OCI-LY3 (cell line): ENCODE measurements around the gene BCOR.

Experiments used
- H2AFZ ChIP-seq: fragments of 200-600, 300-600 bp; shearing (Covaris generic); 2 replicates; pipeline ENCODE4 v1.6.0; 2014; ENCODE audit warnings: antibody characterized with exemption, low read depth, low read length
- H3K27ac ChIP-seq: fragments of 200-600, 300-600 bp; sonication (generic); 2 replicates; pipeline ENCODE4 v1.5.1; 2014; ENCODE audit warnings: mild to moderate bottlenecking, low read length, moderate library complexity, mixed read lengths
- H3K27me3 ChIP-seq: fragments of 200-600, 300-600 bp; sonication (generic); 2 replicates; pipeline ENCODE4 v1.6.1; 2014; ENCODE audit warnings: low read depth, low read length, mixed read lengths
- H3K36me3 ChIP-seq: fragments of 200-600, 300-600 bp; sonication (generic); replicated peaks from 2 replicates; pipeline ENCODE3; 2014; ENCODE audit warnings: low read depth, low read length, mixed read lengths
- H3K4me1 ChIP-seq: fragments of 300-600, 200-600 bp; sonication (generic); 2 replicates; pipeline ENCODE4 v1.6.1; 2014; ENCODE audit warnings: low read length, mixed read lengths
- H3K4me2 ChIP-seq: fragments of 200-600, 300-600 bp; sonication (generic); 2 replicates; pipeline ENCODE4 v1.6.1; 2014; ENCODE audit warnings: low read length, mixed read lengths
- H3K4me3 ChIP-seq: fragments of 300-600, 200-600 bp; sonication (generic); 2 replicates; pipeline ENCODE4 v1.5.1; 2014; ENCODE audit warnings: antibody characterized with exemption, mild to moderate bottlenecking, low read length, moderate library complexity
- H3K79me2 ChIP-seq: fragments of 300-600, 200-600 bp; shearing (Covaris generic); 2 replicates; pipeline ENCODE4 v1.6.1; 2014; ENCODE audit warnings: mild to moderate bottlenecking, low read length, mixed read lengths
- H3K9ac ChIP-seq: fragments of 300-600, 200-600 bp; shearing (Covaris generic); 2 replicates; pipeline ENCODE4 v1.6.0; 2014; ENCODE audit warnings: mild to moderate bottlenecking, low read length, moderate library complexity
- H3K9me3 ChIP-seq: fragments of 200-600, 300-600 bp; shearing (Covaris generic); 2 replicates; pipeline ENCODE4 v1.6.1; 2014; ENCODE audit warnings: low read length, mixed read lengths; ENCODE audit not compliant: insufficient read depth
- H4K20me1 ChIP-seq: fragments of 200-600, 300-600 bp; sonication (generic); 2 replicates; pipeline ENCODE4 v1.6.1; 2016; ENCODE audit warnings: low read length, mixed read lengths; ENCODE audit not compliant: insufficient read depth
- EZH2phosphoT487 ChIP-seq: fragments of 200-600 bp; shearing (Covaris generic); IDR thresholded peaks from 2 replicates; pipeline ENCODE4 v1.6.1; 2018; ENCODE audit warnings: antibody characterized with exemption, mixed run types, low read depth
- TF ChIP-seq, protein P1 (sequence below): fragments of 200-600, 300-600 bp; sonication (generic); IDR thresholded peaks from 2 replicates; pipeline ENCODE4 v1.5.1; 2014; ENCODE audit warnings: antibody characterized with exemption, low read length, low read depth

Gene BCOR

DNA sequence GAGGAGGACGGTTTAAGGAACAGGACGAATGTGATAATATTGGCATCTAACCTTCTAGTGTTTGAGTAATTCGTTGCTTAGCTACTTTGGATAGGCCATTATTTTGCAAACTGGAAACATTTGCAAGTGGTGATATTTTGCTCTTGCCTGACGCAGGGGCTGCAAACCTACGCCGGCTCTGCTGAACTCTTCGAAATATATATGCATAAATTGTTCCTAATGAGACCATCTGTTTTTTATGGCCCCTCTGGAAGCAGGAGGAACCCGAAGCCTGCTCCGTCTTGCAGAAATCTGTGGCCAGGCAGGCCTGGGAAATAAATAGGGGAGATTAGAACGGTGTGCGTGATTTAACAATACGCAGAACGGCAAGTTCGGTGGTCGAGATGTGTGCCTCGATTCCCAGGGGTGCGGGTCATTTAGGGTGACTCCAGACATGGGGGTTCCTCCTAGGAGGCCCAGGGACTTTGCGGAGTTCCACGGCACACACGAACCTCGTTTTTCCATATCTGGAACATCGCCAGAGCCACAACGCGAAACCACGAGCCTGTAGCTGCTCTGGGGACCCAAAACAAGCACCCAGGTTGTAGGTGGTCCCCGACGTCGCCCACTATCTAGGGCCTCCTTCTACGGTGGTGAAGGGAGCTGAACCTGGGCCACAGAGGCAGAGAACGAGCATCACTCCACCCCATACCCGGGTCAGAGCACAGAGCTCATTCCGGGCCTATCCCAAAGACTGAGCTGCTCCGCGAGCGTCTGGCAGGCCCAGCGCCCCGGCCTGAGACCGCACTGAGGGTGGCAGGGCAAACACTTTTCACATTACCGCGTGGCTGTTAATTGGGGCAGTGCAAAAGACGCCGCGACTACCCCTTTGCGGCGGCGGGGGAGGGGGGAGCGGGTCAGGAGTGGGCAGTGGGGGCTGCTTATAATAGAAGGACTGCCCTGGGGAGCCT, 89.7 kb downstream of the BCOR start:
- H3K27me3 ChIP-seq = 0 out of 2 replicates have a peak, but pooled peaks cover 3% of the 10 kb centered on the region

DNA sequence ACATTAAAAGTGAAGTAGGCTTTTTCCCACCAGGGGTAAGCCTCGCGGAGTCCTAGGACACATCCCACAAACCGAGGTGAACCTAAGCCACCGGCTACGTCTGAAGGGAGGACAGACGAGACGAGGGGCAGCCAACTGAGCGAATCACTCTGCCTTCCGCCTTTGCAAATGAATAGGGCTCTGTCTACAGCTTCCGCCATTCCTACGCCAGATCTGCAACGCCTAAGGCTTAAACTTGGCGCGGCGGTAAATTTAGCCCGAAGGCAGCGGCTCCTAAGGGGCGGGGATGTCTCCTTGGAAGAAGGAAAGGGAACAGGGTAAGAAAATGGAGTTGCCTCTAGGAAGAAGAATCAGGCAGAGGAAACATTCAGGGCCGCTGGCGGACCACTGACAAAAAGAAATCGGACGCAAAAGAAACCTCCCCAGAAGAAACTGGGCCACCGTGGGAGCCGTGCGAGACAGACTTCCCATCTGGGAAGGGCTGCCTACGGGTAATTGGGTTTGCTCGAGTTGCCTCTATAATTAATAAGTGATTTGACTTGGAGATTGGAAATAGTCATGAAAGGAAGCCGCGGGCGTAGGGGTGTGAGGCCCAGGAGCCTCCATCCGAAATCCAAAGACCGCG, 90.5 kb downstream of the BCOR start:
- H3K4me3 ChIP-seq = no peak overlapping the region
- no peak overlapping the region for H3K4me2 ChIP-seq
- no peaks in the 10 kb centered on the region for H3K4me1 ChIP-seq
- no peaks in the 10 kb centered on the region for H3K9me3 ChIP-seq
- no peaks in the 10 kb centered on the region for H3K27me3 ChIP-seq
- TF ChIP-seq, protein P1, sequence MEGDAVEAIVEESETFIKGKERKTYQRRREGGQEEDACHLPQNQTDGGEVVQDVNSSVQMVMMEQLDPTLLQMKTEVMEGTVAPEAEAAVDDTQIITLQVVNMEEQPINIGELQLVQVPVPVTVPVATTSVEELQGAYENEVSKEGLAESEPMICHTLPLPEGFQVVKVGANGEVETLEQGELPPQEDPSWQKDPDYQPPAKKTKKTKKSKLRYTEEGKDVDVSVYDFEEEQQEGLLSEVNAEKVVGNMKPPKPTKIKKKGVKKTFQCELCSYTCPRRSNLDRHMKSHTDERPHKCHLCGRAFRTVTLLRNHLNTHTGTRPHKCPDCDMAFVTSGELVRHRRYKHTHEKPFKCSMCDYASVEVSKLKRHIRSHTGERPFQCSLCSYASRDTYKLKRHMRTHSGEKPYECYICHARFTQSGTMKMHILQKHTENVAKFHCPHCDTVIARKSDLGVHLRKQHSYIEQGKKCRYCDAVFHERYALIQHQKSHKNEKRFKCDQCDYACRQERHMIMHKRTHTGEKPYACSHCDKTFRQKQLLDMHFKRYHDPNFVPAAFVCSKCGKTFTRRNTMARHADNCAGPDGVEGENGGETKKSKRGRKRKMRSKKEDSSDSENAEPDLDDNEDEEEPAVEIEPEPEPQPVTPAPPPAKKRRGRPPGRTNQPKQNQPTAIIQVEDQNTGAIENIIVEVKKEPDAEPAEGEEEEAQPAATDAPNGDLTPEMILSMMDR = no peak
- TF ChIP-seq EZH2phosphoT487 = no peak
- no peak overlapping the region for H2AFZ ChIP-seq
- H3K9ac ChIP-seq = no peak overlapping the region
- H4K20me1 ChIP-seq = no peaks in the 10 kb centered on the region
- H3K27ac ChIP-seq = no peak overlapping the region
- no peaks in the 10 kb centered on the region for H3K36me3 ChIP-seq
- no peaks in the 10 kb centered on the region for H3K79me2 ChIP-seq

More for the DNA sequence above, 89.7 kb downstream of the BCOR start:
- Histone ChIP-seq H3K9me3 (no peaks in the 10 kb centered on the region), H3K36me3 (no peaks in the 10 kb centered on the region), H4K20me1 (no peaks in the 10 kb centered on the region), H3K4me1 (peaks cover 3% of the 10 kb centered on the region; the same call in 1 of the 2 replicates), H2AFZ (no peak overlapping the region), H3K79me2 (no peaks in the 10 kb centered on the region), H3K9ac (no peak overlapping the region), H3K4me3 (no peak overlapping the region), H3K27ac (no peak overlapping the region), H3K4me2 (no peak overlapping the region)
- TF ChIP-seq EZH2phosphoT487 = no peak
- TF ChIP-seq, protein P1 = no peak

DNA sequence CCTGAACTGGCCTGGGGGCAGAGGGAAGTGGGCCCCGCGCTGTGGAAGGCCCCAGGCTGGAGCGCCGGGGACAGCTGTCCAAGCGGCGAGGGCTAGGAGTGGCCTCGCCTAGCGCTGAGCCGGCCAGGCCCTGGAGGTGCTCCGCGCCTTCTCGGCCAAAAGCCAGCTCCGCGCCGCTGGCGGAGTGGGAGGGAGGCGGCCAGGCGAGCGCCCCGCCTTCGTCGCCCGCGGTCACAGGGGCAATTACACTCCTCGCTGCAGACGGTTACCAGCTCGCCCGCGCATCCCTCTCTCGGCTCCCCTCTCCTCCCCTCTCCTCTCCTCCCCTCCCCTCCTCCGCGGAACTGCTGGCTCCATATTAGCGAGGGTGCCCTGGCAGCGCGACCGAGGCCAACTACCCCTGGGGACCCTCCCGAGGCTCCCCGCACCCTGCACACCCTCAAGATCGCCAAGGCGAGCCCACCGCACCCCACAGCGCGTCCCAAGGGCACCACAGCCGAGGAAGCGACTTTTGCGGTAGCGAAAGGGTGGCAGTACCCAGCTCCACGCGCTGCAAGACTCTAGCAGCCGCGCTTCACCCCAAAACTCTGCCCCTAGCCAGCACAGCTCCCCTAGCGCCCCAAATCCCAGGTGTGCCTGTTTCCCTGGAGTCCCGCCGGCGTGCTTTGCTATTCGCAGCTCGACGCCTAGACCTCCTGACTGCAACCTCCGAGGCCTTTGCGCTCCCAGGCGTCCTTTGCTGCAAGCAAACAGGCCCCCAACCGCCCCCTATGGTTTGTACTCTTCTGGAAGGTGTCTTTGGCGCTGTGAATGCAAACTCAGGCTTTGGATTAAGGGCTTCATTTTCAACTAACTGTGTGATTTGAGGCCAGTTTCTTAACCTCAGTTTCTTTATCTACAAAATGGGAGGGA, 91.4 kb downstream of the BCOR start:
- Histone ChIP-seq H3K4me2 (no peak overlapping the region), H3K27me3 (no peaks in the 10 kb centered on the region), H3K4me1 (no peaks in the 10 kb centered on the region), H3K79me2 (no peaks in the 10 kb centered on the region), H3K27ac (no peak overlapping the region), H3K4me3 (no peak overlapping the region), H3K9me3 (no peaks in the 10 kb centered on the region), H3K36me3 (no peaks in the 10 kb centered on the region), H3K9ac (no peak overlapping the region), H4K20me1 (no peaks in the 10 kb centered on the region), H2AFZ (no peak overlapping the region)
- TF ChIP-seq, protein P1 = no peak
- no peak for TF ChIP-seq EZH2phosphoT487
